ENCODE results near the gene HOXA4.

- no peak for TF ChIP-seq CTCF (IDR thresholded peaks at IDR 0.05; ENCODE audit: control extremely low read depth in 1 of 3, insufficient read depth in 1 of 3, low read depth in 1 of 3, low read length in 3 of 3)
- TF ChIP-seq JUND (IDR thresholded peaks at IDR 0.05; ENCODE audit: low read length) = no peak
- TF ChIP-seq KDM1A (IDR thresholded peaks at IDR 0.05; ENCODE audit: borderline replicate concordance, low read length) = no peak
- no peak for TF ChIP-seq KDM5A (IDR thresholded peaks at IDR 0.05; ENCODE audit: low read length)
- TF ChIP-seq RXRA (IDR thresholded peaks at IDR 0.05; ENCODE audit: insufficient read depth, low read depth, low read length) = no peak
- no peak for TF ChIP-seq BCL11A (IDR thresholded peaks at IDR 0.05; ENCODE audit: low read depth in 2 of 2, low read length in 2 of 2)
These were observed 15.1 kb downstream of the HOXA4 start for GRCh38 chr7:27115221-27116026.
